Measurements from ENCODE around the gene NPAS2. TPM values are rescaled to one million over a fixed set of nuclear protein-coding genes. Genes with fewer than 3 reads are reported as not detected.

The NPAS2 gene
- total and polyA plus RNA-seq, 2 donors (not counting 3 experiments of a cell fraction or from before 2014, with no cell fraction given): 29.0 to 53.9 TPM

DNA sequence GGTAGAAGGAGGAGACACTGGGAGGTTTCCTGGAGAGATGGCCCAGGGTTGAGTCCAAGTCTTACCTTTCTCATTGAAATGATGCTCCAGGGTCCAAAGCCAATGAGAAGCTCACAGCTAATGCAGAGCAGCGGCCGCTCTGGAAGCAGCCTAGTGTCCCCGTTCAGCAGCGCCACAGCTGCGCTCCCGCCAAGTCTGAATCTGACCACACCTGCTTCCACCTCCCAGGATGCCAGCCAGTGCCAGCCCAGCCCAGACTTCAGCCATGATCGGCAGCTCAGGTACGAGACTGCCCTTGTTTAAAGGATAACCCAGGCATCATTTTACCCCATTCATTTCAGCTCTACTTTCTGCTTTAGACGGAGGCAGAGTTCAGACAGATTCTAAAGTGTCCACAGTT lies 170.2 kb downstream of the NPAS2 start:
- dilution Hi-C loops (cut with MboI; ENCODE audit: extremely low pct_ligation_motif_present, low sequenced_read_pairs) (no loop called here), intact Hi-C loops (cut with micrococcal nuclease) (no loop called here)
- H4K20me1 ChIP-seq (replicated peaks; ENCODE audit: control insufficient read depth, extremely low read depth, insufficient read depth, low read length): no peaks in the 10 kb centered on the region
- H3K27me3 ChIP-seq (ENCODE audit: control insufficient read depth in 2 of 2, insufficient read depth in 2 of 2, low read length in 2 of 2): no peaks in the 10 kb centered on the region
- DNase-seq (ENCODE audit: low read depth, low spot score): no peak
- no peak overlapping the region for H3K9ac ChIP-seq (replicated peaks; ENCODE audit: extremely low read depth, insufficient read depth, low read length)
- H3K4me2 ChIP-seq (ENCODE audit: insufficient read depth, low read length): no peak overlapping the region
- no peaks in the 10 kb centered on the region for H3K79me2 ChIP-seq (ENCODE audit: control insufficient read depth, insufficient read depth, low read length)
- no peak overlapping the region for H2AFZ ChIP-seq (ENCODE audit: low read depth, low read length)
- CTCF ChIA-PET: interaction anchor here (1.9 kb wide), 1 partner anchor 22 kb away, joined by 4 read pairs; no protein-coding TSS in a partner anchor
- H3K9me3 ChIP-seq (replicated peaks; ENCODE audit: control insufficient read depth, insufficient read depth, low read length): no peaks in the 10 kb centered on the region
- H3K4me1 ChIP-seq (ENCODE audit: control insufficient read depth, extremely low read depth, insufficient read depth, low read length): no peaks in the 10 kb centered on the region
- POLR2A ChIA-PET: no interaction called here
- H3K27ac ChIP-seq (ENCODE audit: insufficient read depth, low read depth, low read length): no peak overlapping the region
- BruUV-seq (replicated peaks): no TSS peak
- no peak overlapping the region for H3K4me3 ChIP-seq (replicated peaks in 1 of 3; ENCODE audit: insufficient read depth in 1 of 3, low read depth in 1 of 3, low read length in 3 of 3)
- TF ChIP-seq MAX (IDR thresholded peaks at IDR 0.05; ENCODE audit: insufficient read depth, insufficient read length) (no peak), EZH2 (IDR thresholded peaks at IDR 0.05; ENCODE audit: borderline replicate concordance, low read depth, low read length, severe bottlenecking) (no peak), POLR2AphosphoS5 (IDR thresholded peaks at IDR 0.05; ENCODE audit: insufficient read depth, low read depth, low read length) (no peak), GATA2 (IDR thresholded peaks at IDR 0.05; ENCODE audit: insufficient read depth, insufficient read length, low read depth, low read length) (no peak), FOS (IDR thresholded peaks at IDR 0.05; ENCODE audit: borderline replicate concordance, insufficient read depth, low read length) (no peak), POLR2A (IDR thresholded peaks at IDR 0.05; ENCODE audit: low read depth, low read length) (no peak), MYC (IDR thresholded peaks at IDR 0.05; ENCODE audit: low read depth, low read length) (no peak), JUN (IDR thresholded peaks at IDR 0.05; ENCODE audit: borderline replicate concordance, insufficient read depth, insufficient read length, low read depth) (no peak)
- TF ChIP-seq, protein P1, sequence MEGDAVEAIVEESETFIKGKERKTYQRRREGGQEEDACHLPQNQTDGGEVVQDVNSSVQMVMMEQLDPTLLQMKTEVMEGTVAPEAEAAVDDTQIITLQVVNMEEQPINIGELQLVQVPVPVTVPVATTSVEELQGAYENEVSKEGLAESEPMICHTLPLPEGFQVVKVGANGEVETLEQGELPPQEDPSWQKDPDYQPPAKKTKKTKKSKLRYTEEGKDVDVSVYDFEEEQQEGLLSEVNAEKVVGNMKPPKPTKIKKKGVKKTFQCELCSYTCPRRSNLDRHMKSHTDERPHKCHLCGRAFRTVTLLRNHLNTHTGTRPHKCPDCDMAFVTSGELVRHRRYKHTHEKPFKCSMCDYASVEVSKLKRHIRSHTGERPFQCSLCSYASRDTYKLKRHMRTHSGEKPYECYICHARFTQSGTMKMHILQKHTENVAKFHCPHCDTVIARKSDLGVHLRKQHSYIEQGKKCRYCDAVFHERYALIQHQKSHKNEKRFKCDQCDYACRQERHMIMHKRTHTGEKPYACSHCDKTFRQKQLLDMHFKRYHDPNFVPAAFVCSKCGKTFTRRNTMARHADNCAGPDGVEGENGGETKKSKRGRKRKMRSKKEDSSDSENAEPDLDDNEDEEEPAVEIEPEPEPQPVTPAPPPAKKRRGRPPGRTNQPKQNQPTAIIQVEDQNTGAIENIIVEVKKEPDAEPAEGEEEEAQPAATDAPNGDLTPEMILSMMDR (IDR thresholded peaks at IDR 0.05; ENCODE audit: extremely low read depth in 1 of 2, insufficient read depth in 1 of 2, low read depth in 1 of 2, low read length in 2 of 2): no peak
- H3K36me3 ChIP-seq (ENCODE audit: control insufficient read depth in 2 of 2, extremely low read depth in 1 of 2, insufficient read depth in 2 of 2, low read length in 2 of 2): peaks cover 2 to 30% of the 10 kb centered on the region in 2 experiments
- H3K9me1 ChIP-seq (replicated peaks; ENCODE audit: control insufficient read depth, extremely low read depth, insufficient read depth, low read length): no peaks in the 10 kb centered on the region
- FAIRE-seq: no peak
